H1 (cell line): ENCODE measurements around the gene H1-8. TPM values are rescaled to one million over a fixed set of nuclear protein-coding genes. Genes with fewer than 3 reads are reported as not detected.

Source experiments
- CTCF ChIA-PET: fragments of 300-600 bp; sonication (Branson Sonifier 250); formaldehyde crosslinking; loops from one replicate; lab custom pipeline; 2021; ENCODE audit not compliant: partially characterized antibody; lab: Charles Lee
- POLR2A ChIA-PET: fragments of 300-600 bp; sonication (Branson Sonifier 250); formaldehyde crosslinking; loops from one replicate; lab custom pipeline; 2021; ENCODE audit warnings: inconsistent platforms; ENCODE audit not compliant: partially characterized antibody; lab: Charles Lee
- DNase-seq, 2 experiments: peaks; one replicate each; pipeline versions ENCODE4 v3.0.0 to v3.0.0-alpha.2; 2010 to 2022; ENCODE audit warnings: low spot score in 2 of 2, low read depth in 1 of 2, mixed read lengths in 1 of 2
- FAIRE-seq: peaks from 2 replicates; lab custom pipeline; 2011; peaks lifted over from hg19 to GRCh38; lab: Jason Lieb, UNC
- H2AFZ ChIP-seq: 2 replicates; pipeline ENCODE4 v1.8.1; 2012; ENCODE audit warnings: low read length, inconsistent platforms
- H2AK5ac ChIP-seq: 2 replicates; pipeline ENCODE4 v1.6.1; 2013; ENCODE audit warnings: low read depth, low read length
- H2BK120ac ChIP-seq: replicated peaks from 2 replicates; pipeline ENCODE3; 2013; ENCODE audit warnings: low read depth, low read length, inconsistent platforms
- H2BK12ac ChIP-seq: 2 replicates; pipeline ENCODE4 v1.6.1; 2013; ENCODE audit warnings: low read depth, low read length
- H2BK15ac ChIP-seq: 2 replicates; pipeline ENCODE4 v1.6.1; 2013; ENCODE audit warnings: low read length
- H2BK20ac ChIP-seq: 2 replicates; pipeline ENCODE4 v1.6.1; 2013; ENCODE audit warnings: low read length
- H2BK5ac ChIP-seq: 2 replicates; pipeline ENCODE4 v1.6.1; 2013; ENCODE audit warnings: low read depth, low read length
- H3K14ac ChIP-seq: 2 replicates; pipeline ENCODE4 v1.6.1; 2013; ENCODE audit warnings: inconsistent platforms; ENCODE audit not compliant: insufficient read length
- H3K18ac ChIP-seq: 2 replicates; pipeline ENCODE4 v1.6.1; 2013; ENCODE audit warnings: low read length; ENCODE audit errors: extremely low read depth
- H3K23ac ChIP-seq: 2 replicates; pipeline ENCODE4 v1.6.1; 2013; ENCODE audit warnings: inconsistent platforms; ENCODE audit not compliant: insufficient read length
- H3K23me2 ChIP-seq: 2 replicates; pipeline ENCODE4 v1.6.1; 2013; ENCODE audit warnings: low read depth, low read length
- H3K27ac ChIP-seq: 2 replicates; pipeline ENCODE4 v1.6.1; 2011; ENCODE audit warnings: low read depth, low read length, inconsistent platforms
- H3K27me3 ChIP-seq, 4 experiments: replicated peaks in 1 of 4; 1 replicate in 1 of 4; 2 replicates in 3 of 4; pipeline versions ENCODE4 v1.6.1 to v1.8.1; 2011 to 2013; ENCODE audit warnings: low read length in 3 of 4, mild to moderate bottlenecking in 3 of 4, inconsistent platforms in 2 of 4, mixed read lengths in 2 of 4, moderate library complexity in 1 of 4; ENCODE audit not compliant: control insufficient read depth in 3 of 4, insufficient read depth in 3 of 4; ENCODE audit errors: extremely low read depth in 1 of 4
- H3K36me3 ChIP-seq, 4 experiments: 2 replicates each; pipeline versions ENCODE4 v1.6.1 to v1.8.1; 2011 to 2013; ENCODE audit warnings: mild to moderate bottlenecking in 4 of 4, low read length in 3 of 4, moderate library complexity in 2 of 4, control low read depth in 1 of 4, inconsistent platforms in 1 of 4; ENCODE audit not compliant: insufficient read depth in 4 of 4, control insufficient read depth in 2 of 4
- H3K4ac ChIP-seq: replicated peaks from 2 replicates; pipeline ENCODE3; 2013; ENCODE audit warnings: low read length, low read depth, mixed read lengths, inconsistent platforms; ENCODE audit not compliant: insufficient read length
- H3K4me1 ChIP-seq, 4 experiments: replicated peaks in 1 of 4; 1 replicate in 1 of 4; 2 replicates in 3 of 4; pipeline versions ENCODE4 v1.6.1 to v1.8.1; 2011 to 2013; ENCODE audit warnings: low read length in 3 of 4, inconsistent platforms in 2 of 4, mixed read lengths in 1 of 4; ENCODE audit not compliant: insufficient read depth in 4 of 4, control insufficient read depth in 3 of 4
- H3K4me2 ChIP-seq, 2 experiments: 2 replicates each; pipeline versions ENCODE4 v1.6.1 to v1.8.1; 2011 to 2013; ENCODE audit warnings: low read depth in 2 of 2, low read length in 2 of 2, control low read depth in 1 of 2, inconsistent platforms in 1 of 2, mild to moderate bottlenecking in 1 of 2; ENCODE audit not compliant: insufficient read depth in 1 of 2
- H3K4me3 ChIP-seq, 4 experiments: fragments of 200-600, 300-600 bp in 1 of 4; sonication (generic), shearing (Covaris generic), sonication (Bioruptor Twin) in 1 of 4; 2 replicates each; pipeline versions ENCODE4 v1.5.1 to v1.8.1; 2011 to 2016; ENCODE audit warnings: low read length in 4 of 4, low read depth in 3 of 4, control low read depth in 2 of 4, inconsistent platforms in 2 of 4, mild to moderate bottlenecking in 2 of 4, mixed read lengths in 1 of 4, moderate library complexity in 1 of 4; ENCODE audit not compliant: insufficient read depth in 2 of 4; ENCODE audit errors: extremely low read depth in 1 of 4
- H3K56ac ChIP-seq: replicated peaks from 2 replicates; pipeline ENCODE3; 2013; ENCODE audit warnings: low read depth, mild to moderate bottlenecking, mixed read lengths, low read length, inconsistent platforms; ENCODE audit not compliant: insufficient read length
- H3K79me1 ChIP-seq: 2 replicates; pipeline ENCODE4 v1.6.1; 2013; ENCODE audit warnings: low read depth, low read length, control low read depth
- H3K79me2 ChIP-seq, 2 experiments: 2 replicates each; pipeline versions ENCODE4 v1.6.1 to v1.8.1; 2012 to 2013; ENCODE audit warnings: low read length in 2 of 2, mild to moderate bottlenecking in 2 of 2, inconsistent platforms in 1 of 2; ENCODE audit not compliant: insufficient read depth in 2 of 2, control insufficient read depth in 1 of 2
- H3K9ac ChIP-seq, 4 experiments: replicated peaks in 1 of 4; 1 replicate in 1 of 4; 2 replicates in 3 of 4; pipeline versions ENCODE4 v1.6.1 to v1.8.1; 2011 to 2013; ENCODE audit warnings: low read depth in 3 of 4, low read length in 3 of 4, control low read depth in 2 of 4, mild to moderate bottlenecking in 2 of 4, moderate library complexity in 2 of 4, inconsistent platforms in 1 of 4; ENCODE audit errors: extremely low read depth in 1 of 4
- H3K9me3 ChIP-seq, 2 experiments: 2 replicates each; pipeline versions ENCODE4 v1.6.1 to v1.8.1; 2012 to 2013; ENCODE audit warnings: mild to moderate bottlenecking in 2 of 2, moderate library complexity in 2 of 2, control low read depth in 1 of 2, inconsistent platforms in 1 of 2, low read depth in 1 of 2, low read length in 1 of 2, mixed read lengths in 1 of 2; ENCODE audit not compliant: insufficient read depth in 2 of 2
- H4K20me1 ChIP-seq, 2 experiments: replicated peaks in 1 of 2; 2 replicates each; pipeline versions ENCODE3 to v1.8.1; 2011 to 2013; ENCODE audit warnings: inconsistent platforms in 2 of 2, low read length in 2 of 2, mild to moderate bottlenecking in 1 of 2; ENCODE audit not compliant: insufficient read depth in 2 of 2, control insufficient read depth in 1 of 2
- H4K5ac ChIP-seq: 2 replicates; pipeline ENCODE4 v1.6.1; 2013; ENCODE audit warnings: low read length, low read depth, mixed read lengths, inconsistent platforms; ENCODE audit not compliant: insufficient read length
- H4K8ac ChIP-seq: 2 replicates; pipeline ENCODE4 v1.8.0; 2013; ENCODE audit warnings: mild to moderate bottlenecking, moderate library complexity, low read length, inconsistent platforms; ENCODE audit not compliant: insufficient read depth; ENCODE audit errors: extremely low read depth
- H4K91ac ChIP-seq: replicated peaks from 2 replicates; pipeline ENCODE3; 2013; ENCODE audit warnings: low read length, mixed read lengths, inconsistent platforms; ENCODE audit not compliant: insufficient read length
- ASH2L ChIP-seq: fragments of 200-600, 300-600 bp; sonication (generic); IDR thresholded peaks from one replicate; pipeline ENCODE4 v1.7.1; 2017; ENCODE audit warnings: low read length
- CHD1 ChIP-seq: IDR thresholded peaks from 2 replicates; pipeline ENCODE4 v1.6.1; 2012; ENCODE audit warnings: low read depth, low read length, improper control_type of control experiment
- CHD2 ChIP-seq: IDR thresholded peaks from 2 replicates; pipeline ENCODE4 v1.6.1; 2012; ENCODE audit warnings: low read length, improper control_type of control experiment
- CTCF ChIP-seq, 3 experiments: IDR thresholded peaks; 1 replicate in 2 of 3; 2 replicates in 1 of 3; pipeline versions ENCODE4 v1.5.1 to v1.6.1; 2011; ENCODE audit warnings: low read length in 3 of 3, mild to moderate bottlenecking in 3 of 3, inconsistent platforms in 2 of 3, low read depth in 1 of 3, moderate library complexity in 1 of 3; ENCODE audit not compliant: insufficient read depth in 1 of 3; ENCODE audit errors: control extremely low read depth in 1 of 3
- JUN ChIP-seq: IDR thresholded peaks from 2 replicates; pipeline ENCODE4 v1.6.1; 2011; ENCODE audit warnings: low read depth, mild to moderate bottlenecking, improper control_type of control experiment, low read length
- JUND ChIP-seq: IDR thresholded peaks from 2 replicates; pipeline ENCODE4 v1.6.1; 2011; ENCODE audit warnings: mild to moderate bottlenecking, improper control_type of control experiment, low read length
- NANOG ChIP-seq: IDR thresholded peaks from 2 replicates; pipeline ENCODE4 v1.6.1; 2011; ENCODE audit warnings: low read length, low read depth, mild to moderate bottlenecking, inconsistent platforms; ENCODE audit not compliant: insufficient read depth, poor library complexity, severe bottlenecking
- SIN3A ChIP-seq, 2 experiments: IDR thresholded peaks in 1 of 2; conservative IDR thresholded peaks in 1 of 2; 2 replicates each; pipeline ENCODE4 v1.6.1; 2011 to 2012; ENCODE audit warnings: low read length in 2 of 2, improper control_type of control experiment in 1 of 2, low read depth in 1 of 2, mild to moderate bottlenecking in 1 of 2
- SIX5 ChIP-seq: IDR thresholded peaks from 2 replicates; pipeline ENCODE4 v1.6.1; 2011; ENCODE audit warnings: mild to moderate bottlenecking, low read depth, low read length
- SUZ12 ChIP-seq: fragments of 200-600 bp; sonication (generic); IDR thresholded peaks from 2 replicates; pipeline ENCODE4 v1.6.1; 2012; ENCODE audit warnings: mild to moderate bottlenecking, inconsistent platforms, low read length, moderate library complexity, mixed read lengths
- TAF7 ChIP-seq: optimal IDR thresholded peaks from 2 replicates; pipeline ENCODE3; 2011; ENCODE audit warnings: low read depth, mild to moderate bottlenecking, inconsistent platforms, low read length, moderate library complexity, borderline replicate concordance
- TBP ChIP-seq: IDR thresholded peaks from 2 replicates; pipeline ENCODE4 v1.6.1; 2011; ENCODE audit warnings: low read depth, low read length, improper control_type of control experiment
- TEAD4 ChIP-seq: IDR thresholded peaks from 2 replicates; pipeline ENCODE4 v1.6.1; 2012; ENCODE audit warnings: low read depth, low read length, inconsistent platforms, mixed read lengths
- WGBS, 2 experiments: shearing (Covaris generic) in 1 of 2; methylation state at CpG; one replicate each; pipeline versions ENCODE4 v1.1.6 to v1.1.7; 2013 to 2015; ENCODE audit warnings: low lambda C conversion rate in 2 of 2, mixed read lengths in 2 of 2, inconsistent platforms in 1 of 2, low coverage in 1 of 2, missing lambda C conversion rate in 1 of 2; ENCODE audit not compliant: insufficient replicate concordance in 2 of 2, insufficient coverage in 1 of 2, insufficient read length in 1 of 2; ENCODE audit errors: extremely low coverage in 1 of 2, missing lambda C conversion rate in 1 of 2; 5-methylcytosine and 5-hydroxymethylcytosine counted together
- polyA plus RNA-seq, 7 experiments: library from polyadenylated mRNA; depleted of rRNA in 3 of 7; stranded (reverse) in 5 of 7; unstranded in 2 of 7; fragments of >200 nt in 5 of 7; fragments of 200-250 nt in 2 of 7; gene quantifications; 1 replicate in 5 of 7; 2 replicates in 1 of 7; 4 replicates in 1 of 7; pipeline versions ENCODE4 v1.2.1 to v1.2.3, GENCODE V29; 2011 to 2013; ENCODE audit warnings: missing spikeins in 2 of 7, mixed read lengths in 2 of 7
- total RNA-seq: library from RNA; stranded (reverse); fragmentation: NEBNext Ultra II Directional; extraction: Animal tissue kit (Norgen Biotek cat#: 25700); gene quantifications from 2 replicates; pipeline ENCODE4 v1.2.1, GENCODE V29; 2021

Gene H1-8
- total and polyA plus RNA-seq, 2 of the 8 experiments (the other 6 are each of a cell fraction or from before 2014, with no cell fraction given): not detected

GRCh38 chr3:129500334-129500658, 42.7 kb upstream of the H1-8 start:
- H3K9me3 ChIP-seq: no peaks in the 10 kb centered on the region
- H2BK120ac ChIP-seq: no peak overlapping the region
- H4K20me1 ChIP-seq: peaks cover 0 to 2% of the 10 kb centered on the region in 2 experiments
- no peak overlapping the region for H4K5ac ChIP-seq
- no peak overlapping the region for H3K4me3 ChIP-seq
- H3K14ac ChIP-seq: no peak overlapping the region
- H3K27me3 ChIP-seq: no peaks in the 10 kb centered on the region
- no peak overlapping the region for H3K4ac ChIP-seq
- H2AK5ac ChIP-seq: no peak overlapping the region
- no peaks in the 10 kb centered on the region for H3K79me2 ChIP-seq
- H4K8ac ChIP-seq: no peak overlapping the region
- no peak overlapping the region for H2BK20ac ChIP-seq
- no peaks in the 10 kb centered on the region for H3K23me2 ChIP-seq
- H3K18ac ChIP-seq: no peak overlapping the region
- H3K36me3 ChIP-seq: peaks cover 3 to 19% (median 9%) of the 10 kb centered on the region in 4 experiments; a peak in 6 of 8 replicates
- no peak overlapping the region for H3K9ac ChIP-seq
- no peak overlapping the region for H2BK5ac ChIP-seq
- H3K23ac ChIP-seq: no peak overlapping the region
- ChIA-PET CTCF (interaction anchor here (5.7 kb wide), 1 partner anchor 9 kb away, joined by 41 read pairs; no protein-coding TSS in a partner anchor), POLR2A (no interaction called here)
- no peak overlapping the region for H2BK12ac ChIP-seq
- H3K4me1 ChIP-seq: peaks cover 0 to 3% (median 1%) of the 10 kb centered on the region in 4 experiments; a peak in 2 of 7 replicates
- H3K79me1 ChIP-seq: no peaks in the 10 kb centered on the region
- H3K56ac ChIP-seq: no peak overlapping the region
- H4K91ac ChIP-seq: no peak overlapping the region
- DNase-seq (no peak), FAIRE-seq (no peak)
- no peak overlapping the region for H2BK15ac ChIP-seq
- WGBS, 2 experiments: 93% methylated on average over 4 of the region's 5 CpGs; no CpG with 5 or more reads in 1 of the 2 experiments
- no peak overlapping the region for H3K4me2 ChIP-seq
- H2AFZ ChIP-seq: no peak overlapping the region
- no peak overlapping the region for H3K27ac ChIP-seq
- TF ChIP-seq TEAD4: no peak
- no peak for TF ChIP-seq SUZ12
- TF ChIP-seq SIX5: no peak
- TF ChIP-seq CTCF (IDR thresholded peaks at IDR 0.05; ENCODE audit: control extremely low read depth in 1 of 3, insufficient read depth in 1 of 3, low read depth in 1 of 3, low read length in 3 of 3): no peak
- TF ChIP-seq CHD2: no peak
- no peak for TF ChIP-seq SIN3A (conservative IDR thresholded peaks at IDR 0.05 in 1 of 2, IDR thresholded peaks at IDR 0.05 in 1 of 2; ENCODE audit: low read depth in 1 of 2, low read length in 2 of 2)
- TF ChIP-seq TAF7: no peak
- TF ChIP-seq ASH2L: no peak
- TF ChIP-seq TBP: no peak
- TF ChIP-seq JUND: no peak
- no peak for TF ChIP-seq JUN
- no peak for TF ChIP-seq CHD1
- TF ChIP-seq NANOG: no peak
